ENCODE results near the gene HIRIP3. TPM values are rescaled to one million over a fixed set of nuclear protein-coding genes. Genes with fewer than 3 reads are reported as not detected.
A peak's percentile ranks its signal among the peaks of the same experiment; 100 is the strongest.

HIRIP3 gene
- total RNA-seq, 6 experiments from 2014 or later: 5.2 to 12.9 (median 9.0) TPM

DNA sequence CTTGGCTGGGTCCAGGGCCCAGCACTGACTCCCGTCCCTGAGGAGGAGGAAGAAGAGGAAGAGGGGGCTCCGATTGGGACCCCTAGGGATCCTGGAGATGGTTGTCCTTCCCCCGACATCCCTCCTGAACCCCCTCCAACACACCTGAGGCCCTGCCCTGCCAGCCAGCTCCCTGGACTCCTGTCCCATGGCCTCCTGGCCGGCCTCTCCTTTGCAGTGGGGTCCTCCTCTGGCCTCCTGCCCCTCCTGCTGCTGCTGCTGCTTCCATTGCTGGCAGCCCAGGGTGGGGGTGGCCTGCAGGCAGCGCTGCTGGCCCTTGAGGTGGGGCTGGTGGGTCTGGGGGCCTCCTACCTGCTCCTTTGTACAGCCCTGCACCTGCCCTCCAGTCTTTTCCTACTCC is 8.5 kb downstream of the HIRIP3 start:
- no CpG with 5 or more reads among the region's 5 CpGs for WGBS (ENCODE audit: insufficient coverage, low coverage, low lambda C conversion rate, missing lambda C conversion rate)
- no peak overlapping the region for H3K27ac ChIP-seq
- no peaks in the 10 kb centered on the region for H3K27me3 ChIP-seq
- intact Hi-C loops (cut with DNase I): no loop called here
- ATAC-seq: no peak
- TF ChIP-seq, protein P1, sequence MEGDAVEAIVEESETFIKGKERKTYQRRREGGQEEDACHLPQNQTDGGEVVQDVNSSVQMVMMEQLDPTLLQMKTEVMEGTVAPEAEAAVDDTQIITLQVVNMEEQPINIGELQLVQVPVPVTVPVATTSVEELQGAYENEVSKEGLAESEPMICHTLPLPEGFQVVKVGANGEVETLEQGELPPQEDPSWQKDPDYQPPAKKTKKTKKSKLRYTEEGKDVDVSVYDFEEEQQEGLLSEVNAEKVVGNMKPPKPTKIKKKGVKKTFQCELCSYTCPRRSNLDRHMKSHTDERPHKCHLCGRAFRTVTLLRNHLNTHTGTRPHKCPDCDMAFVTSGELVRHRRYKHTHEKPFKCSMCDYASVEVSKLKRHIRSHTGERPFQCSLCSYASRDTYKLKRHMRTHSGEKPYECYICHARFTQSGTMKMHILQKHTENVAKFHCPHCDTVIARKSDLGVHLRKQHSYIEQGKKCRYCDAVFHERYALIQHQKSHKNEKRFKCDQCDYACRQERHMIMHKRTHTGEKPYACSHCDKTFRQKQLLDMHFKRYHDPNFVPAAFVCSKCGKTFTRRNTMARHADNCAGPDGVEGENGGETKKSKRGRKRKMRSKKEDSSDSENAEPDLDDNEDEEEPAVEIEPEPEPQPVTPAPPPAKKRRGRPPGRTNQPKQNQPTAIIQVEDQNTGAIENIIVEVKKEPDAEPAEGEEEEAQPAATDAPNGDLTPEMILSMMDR (IDR thresholded peaks at IDR 0.05): no peak
- TF ChIP-seq POLR2A (IDR thresholded peaks at IDR 0.05): no peak
- peaks cover 0 to 76% (median 32%) of the 10 kb centered on the region in 4 donors for H3K36me3 ChIP-seq
- no peak overlapping the region for H3K4me3 ChIP-seq
- DNase-seq: peak in 1 of 3 donors; percentile 51
- no peaks in the 10 kb centered on the region for H3K9me3 ChIP-seq
- H3K4me1 ChIP-seq: peaks cover 0 to 1% (median 0%) of the 10 kb centered on the region in 4 donors

DNA sequence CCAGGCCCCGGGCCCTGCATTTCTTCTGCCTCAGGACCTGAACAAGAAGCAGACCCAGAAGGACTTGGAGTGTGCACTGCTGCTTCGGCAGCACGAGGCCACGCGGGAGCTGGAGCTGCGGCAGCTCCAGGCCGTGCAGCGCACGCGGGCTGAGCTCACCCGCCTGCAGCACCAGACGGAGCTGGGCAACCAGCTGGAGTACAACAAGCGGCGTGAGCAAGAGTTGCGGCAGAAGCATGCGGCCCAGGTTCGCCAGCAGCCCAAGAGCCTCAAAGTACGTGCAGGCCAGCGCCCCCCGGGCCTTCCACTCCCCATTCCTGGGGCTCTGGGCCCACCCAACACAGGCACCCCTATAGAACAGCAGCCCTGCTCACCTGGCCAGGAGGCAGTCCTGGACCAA is 9.2 kb downstream of the HIRIP3 start:
- Histone ChIP-seq H3K9me3 (no peaks in the 10 kb centered on the region), H3K4me3 (no peak overlapping the region), H3K27me3 (no peaks in the 10 kb centered on the region), H3K36me3 (peaks cover 0 to 80% (median 36%) of the 10 kb centered on the region in 4 donors), H3K4me1 (no peaks in the 10 kb centered on the region), H3K27ac (no peak overlapping the region)
- intact Hi-C loops (cut with DNase I): no loop called here
- ATAC-seq (no peak), DNase-seq (peak in 1 of 3 donors; percentile 35)
- 100% methylated on average over 1 of the region's 20 CpGs for WGBS (ENCODE audit: insufficient coverage, low coverage, low lambda C conversion rate, missing lambda C conversion rate)
- TF ChIP-seq, protein P1 (IDR thresholded peaks at IDR 0.05): no peak
- TF ChIP-seq POLR2A (IDR thresholded peaks at IDR 0.05): no peak

DNA sequence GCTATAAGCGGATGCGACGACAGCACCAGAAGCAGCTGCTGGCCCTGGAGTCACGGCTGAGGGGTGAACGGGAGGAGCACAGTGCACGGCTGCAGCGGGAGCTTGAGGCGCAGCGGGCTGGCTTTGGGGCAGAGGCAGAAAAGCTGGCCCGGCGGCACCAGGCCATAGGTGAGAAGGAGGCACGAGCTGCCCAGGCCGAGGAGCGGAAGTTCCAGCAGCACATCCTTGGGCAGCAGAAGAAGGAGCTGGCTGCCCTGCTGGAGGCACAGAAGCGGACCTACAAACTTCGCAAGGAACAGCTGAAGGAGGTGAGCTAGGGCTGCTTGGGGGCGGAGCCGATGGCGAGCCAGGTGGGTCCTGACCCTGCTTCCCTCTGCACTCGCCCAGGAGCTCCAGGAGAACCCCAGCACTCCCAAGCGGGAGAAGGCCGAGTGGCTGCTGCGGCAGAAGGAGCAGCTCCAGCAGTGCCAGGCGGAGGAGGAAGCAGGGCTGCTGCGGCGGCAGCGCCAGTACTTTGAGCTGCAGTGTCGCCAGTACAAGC is 10.1 kb downstream of the HIRIP3 start:
- 96% methylated on average over 12 of the region's 28 CpGs for WGBS (ENCODE audit: insufficient coverage, low coverage, low lambda C conversion rate, missing lambda C conversion rate)
- ATAC-seq (no peak), DNase-seq (peak in 1 of 3 donors; percentile 37)
- no peaks in the 10 kb centered on the region for H3K4me1 ChIP-seq
- H3K36me3 ChIP-seq: peaks cover 0 to 80% (median 37%) of the 10 kb centered on the region in 4 donors
- no peak for TF ChIP-seq POLR2A (IDR thresholded peaks at IDR 0.05)
- TF ChIP-seq, protein P1 (IDR thresholded peaks at IDR 0.05): no peak
- intact Hi-C loops (cut with DNase I): no loop called here
- H3K4me3 ChIP-seq: no peak overlapping the region
- no peaks in the 10 kb centered on the region for H3K27me3 ChIP-seq
- no peak overlapping the region for H3K27ac ChIP-seq
- H3K9me3 ChIP-seq: no peaks in the 10 kb centered on the region

DNA sequence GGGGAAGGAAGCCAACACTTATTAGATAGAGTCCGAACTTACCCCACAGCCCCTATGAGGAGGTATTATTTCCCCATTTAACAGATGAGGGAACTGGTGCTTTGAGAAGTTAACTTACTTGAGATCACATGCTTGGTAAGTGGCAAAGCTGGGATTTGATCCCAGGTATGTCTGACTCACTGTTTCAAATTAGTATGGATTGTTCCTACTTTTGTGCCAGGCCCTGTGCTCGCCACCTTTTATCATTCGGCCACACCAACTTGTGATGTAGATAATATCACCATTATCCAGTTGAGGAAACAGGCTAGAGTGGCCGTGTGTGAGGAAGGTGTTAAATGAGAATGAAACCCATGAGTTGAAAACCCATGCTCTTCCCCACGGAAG is 10.7 kb downstream of the HIRIP3 start:
- no peak overlapping the region for H3K27ac ChIP-seq
- WGBS (ENCODE audit: insufficient coverage, low coverage, low lambda C conversion rate, missing lambda C conversion rate): 94% methylated on average over 4 of the region's 5 CpGs
- H3K27me3 ChIP-seq: no peaks in the 10 kb centered on the region
- DNase-seq (no peak), ATAC-seq (no peak)
- H3K36me3 ChIP-seq: peaks cover 0 to 80% (median 41%) of the 10 kb centered on the region in 4 donors
- no peaks in the 10 kb centered on the region for H3K4me1 ChIP-seq
- H3K9me3 ChIP-seq: no peaks in the 10 kb centered on the region
- no peak for TF ChIP-seq POLR2A (IDR thresholded peaks at IDR 0.05)
- TF ChIP-seq, protein P1 (IDR thresholded peaks at IDR 0.05): no peak
- intact Hi-C loops (cut with DNase I): no loop called here
- H3K4me3 ChIP-seq: no peak overlapping the region

Data from right lobe of liver (tissue), 6 donors.